GM12878 (cell line): ENCODE results near the gene NCR2. TPM values are rescaled to one million over a fixed set of nuclear protein-coding genes. Genes with fewer than 3 reads are reported as not detected.
A peak's percentile ranks its signal among the peaks of the same experiment; 100 is the strongest.

Experiments
- BHLHE40 ChIP-seq, 2 experiments: fragments of 450-650 bp in 1 of 2; IDR thresholded peaks; 2 replicates each; pipeline ENCODE4 v1.6.1; 2011 to 2017; ENCODE audit warnings: low read depth in 2 of 2, borderline replicate concordance in 1 of 2, improper control_type of control experiment in 1 of 2, low read length in 1 of 2, mild to moderate bottlenecking in 1 of 2
- CHD1 ChIP-seq: IDR thresholded peaks from 2 replicates; pipeline ENCODE4 v1.6.1; 2012; ENCODE audit warnings: low read depth, low read length, improper control_type of control experiment
- CREB1 ChIP-seq: IDR thresholded peaks from 2 replicates; pipeline ENCODE4 v1.6.1; 2012; ENCODE audit warnings: low read depth, mild to moderate bottlenecking, inconsistent platforms
- CTCF ChIP-seq, 3 experiments: IDR thresholded peaks in 2 of 3; conservative IDR thresholded peaks in 1 of 3; 2 replicates each; pipeline ENCODE4 v1.5.1; 2011; ENCODE audit warnings: low read depth in 3 of 3, low read length in 3 of 3, mild to moderate bottlenecking in 3 of 3, control low read depth in 2 of 3, moderate library complexity in 2 of 3, inconsistent platforms in 1 of 3, mixed read lengths in 1 of 3; ENCODE audit not compliant: control insufficient read depth in 2 of 3, insufficient read depth in 1 of 3; ENCODE audit errors: extremely low read depth in 1 of 3
- GATAD2B ChIP-seq: fragments of 450-650 bp; conservative IDR thresholded peaks from 2 replicates; pipeline ENCODE4 v1.6.1; 2017; ENCODE audit warnings: low read depth, mild to moderate bottlenecking, moderate library complexity
- IRF3 ChIP-seq: fragments of 450-650 bp; IDR thresholded peaks from 2 replicates; pipeline ENCODE4 v1.6.1; 2014; ENCODE audit warnings: mild to moderate bottlenecking
- MEF2A ChIP-seq: IDR thresholded peaks from 2 replicates; pipeline ENCODE4 v1.6.1; 2011; ENCODE audit warnings: low read depth, mild to moderate bottlenecking, low read length, moderate library complexity; ENCODE audit not compliant: insufficient read depth
- NFXL1 ChIP-seq: fragments of 450-650 bp; IDR thresholded peaks from 2 replicates; pipeline ENCODE4 v1.6.1; 2017; ENCODE audit warnings: antibody characterized with exemption, mild to moderate bottlenecking, borderline replicate concordance
- NRF1 ChIP-seq: conservative IDR thresholded peaks from 2 replicates; pipeline ENCODE4 v1.6.1; 2011; ENCODE audit warnings: mild to moderate bottlenecking, low read depth, low read length, improper control_type of control experiment
- RBBP5 ChIP-seq: fragments of 200-600 bp; sonication (generic); conservative IDR thresholded peaks from 2 replicates; pipeline ENCODE4 v1.6.1; 2016
- STAT3 ChIP-seq: IDR thresholded peaks from 2 replicates; pipeline ENCODE4 v1.6.1; 2011; ENCODE audit warnings: low read depth, low read length, improper control_type of control experiment
- TARDBP ChIP-seq: IDR thresholded peaks from 2 replicates; pipeline ENCODE4 v1.6.1; 2016; ENCODE audit warnings: borderline replicate concordance
- WRNIP1 ChIP-seq: IDR thresholded peaks from 2 replicates; pipeline ENCODE4 v1.6.1; 2011; ENCODE audit warnings: low read depth, low read length, improper control_type of control experiment, borderline replicate concordance
- ZNF274 ChIP-seq: IDR thresholded peaks from one replicate; pipeline ENCODE4 v1.8.0; 2011; ENCODE audit not compliant: insufficient read length, insufficient read depth
- polyA plus RNA-seq, 11 experiments: library from polyadenylated mRNA; depleted of rRNA in 4 of 11; unstranded in 6 of 11; stranded (reverse) in 5 of 11; fragments of >200 nt; fragmentation: Nextera tagmentation in 4 of 11; fragmentation: Illumina TruSeq in 1 of 11; extraction: Ambion mirVana in 4 of 11; extraction: Trizol in 1 of 11; gene quantifications; 1 replicate in 1 of 11; 2 replicates in 10 of 11; pipeline versions ENCODE4 v1.2.1 to v1.2.3, GENCODE V29; 2011 to 2016; ENCODE audit warnings: inconsistent platforms in 2 of 11, missing spikeins in 2 of 11, low read depth in 1 of 11
- total RNA-seq, 4 experiments: library from RNA; depleted of rRNA in 3 of 4; stranded (reverse); fragments of >200 nt in 3 of 4; fragmentation: Illumina TruSeq in 1 of 4; extraction: Trizol in 1 of 4; gene quantifications; 2 replicates each; pipeline versions ENCODE4 v1.2.1 to v1.2.3, GENCODE V29; 2013 to 2021
- TF ChIP-seq, protein P1 (sequence below): fragments of 450-650 bp; IDR thresholded peaks from 2 replicates; pipeline ENCODE4 v1.6.1; 2018; ENCODE audit warnings: borderline replicate concordance, mild to moderate bottlenecking; ENCODE audit not compliant: partially characterized antibody
- TF ChIP-seq, protein P2 (sequence below): IDR thresholded peaks from 2 replicates; pipeline ENCODE4 v1.6.1; 2011; ENCODE audit warnings: low read depth, low read length, improper control_type of control experiment, borderline replicate concordance
- TF ChIP-seq, protein P3 (sequence below): IDR thresholded peaks from 2 replicates; pipeline ENCODE4 v1.6.1; 2012; ENCODE audit warnings: low read depth, low read length, improper control_type of control experiment
- TF ChIP-seq, protein P4 (sequence below): fragments of 450-650 bp; IDR thresholded peaks from 2 replicates; pipeline ENCODE4 v1.6.1; 2017; ENCODE audit warnings: borderline replicate concordance

Gene NCR2
- total and polyA plus RNA-seq, 10 of the 15 experiments (the other 5 are each of a cell fraction or from before 2014, with no cell fraction given) = 0.21 to 0.53 TPM; not detected in 8

DNA sequence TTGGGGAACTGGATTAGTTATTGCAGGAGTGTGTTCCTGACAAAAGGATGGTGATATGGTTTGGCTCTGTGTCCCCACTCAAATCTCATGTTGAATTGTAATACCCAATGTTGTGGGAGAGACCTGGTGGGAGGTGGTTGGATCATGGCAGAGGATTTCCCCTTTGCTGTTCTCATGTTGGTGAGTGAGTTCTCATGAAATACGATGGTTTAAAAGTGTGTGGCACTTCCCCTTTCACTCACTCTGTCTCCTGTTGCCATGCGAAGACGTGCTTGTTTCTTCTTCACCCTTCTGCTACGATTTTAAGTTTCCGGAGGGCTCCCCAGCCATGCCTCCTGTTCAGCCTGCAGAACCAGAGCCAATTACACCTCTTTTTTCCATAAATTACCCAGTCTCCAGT, 32.8 kb upstream of the NCR2 start (continued):
- no peak for TF ChIP-seq NFXL1
- TF ChIP-seq RBBP5 = no peak
- TF ChIP-seq, protein P1, sequence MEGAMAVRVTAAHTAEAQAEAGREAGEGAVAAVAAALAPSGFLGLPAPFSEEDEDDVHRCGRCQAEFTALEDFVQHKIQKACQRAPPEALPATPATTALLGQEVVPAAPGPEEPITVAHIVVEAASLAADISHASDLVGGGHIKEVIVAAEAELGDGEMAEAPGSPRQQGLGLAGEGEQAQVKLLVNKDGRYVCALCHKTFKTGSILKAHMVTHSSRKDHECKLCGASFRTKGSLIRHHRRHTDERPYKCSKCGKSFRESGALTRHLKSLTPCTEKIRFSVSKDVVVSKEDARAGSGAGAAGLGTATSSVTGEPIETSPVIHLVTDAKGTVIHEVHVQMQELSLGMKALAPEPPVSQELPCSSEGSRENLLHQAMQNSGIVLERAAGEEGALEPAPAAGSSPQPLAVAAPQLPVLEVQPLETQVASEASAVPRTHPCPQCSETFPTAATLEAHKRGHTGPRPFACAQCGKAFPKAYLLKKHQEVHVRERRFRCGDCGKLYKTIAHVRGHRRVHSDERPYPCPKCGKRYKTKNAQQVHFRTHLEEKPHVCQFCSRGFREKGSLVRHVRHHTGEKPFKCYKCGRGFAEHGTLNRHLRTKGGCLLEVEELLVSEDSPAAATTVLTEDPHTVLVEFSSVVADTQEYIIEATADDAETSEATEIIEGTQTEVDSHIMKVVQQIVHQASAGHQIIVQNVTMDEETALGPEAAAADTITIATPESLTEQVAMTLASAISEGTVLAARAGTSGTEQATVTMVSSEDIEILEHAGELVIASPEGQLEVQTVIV = no peak
- TF ChIP-seq, protein P2, sequence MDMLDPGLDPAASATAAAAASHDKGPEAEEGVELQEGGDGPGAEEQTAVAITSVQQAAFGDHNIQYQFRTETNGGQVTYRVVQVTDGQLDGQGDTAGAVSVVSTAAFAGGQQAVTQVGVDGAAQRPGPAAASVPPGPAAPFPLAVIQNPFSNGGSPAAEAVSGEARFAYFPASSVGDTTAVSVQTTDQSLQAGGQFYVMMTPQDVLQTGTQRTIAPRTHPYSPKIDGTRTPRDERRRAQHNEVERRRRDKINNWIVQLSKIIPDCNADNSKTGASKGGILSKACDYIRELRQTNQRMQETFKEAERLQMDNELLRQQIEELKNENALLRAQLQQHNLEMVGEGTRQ = no peak
- TF ChIP-seq STAT3 = no peak
- no peak for TF ChIP-seq CTCF (IDR thresholded peaks at IDR 0.05 in 2 of 3, conservative IDR thresholded peaks at IDR 0.05 in 1 of 3; ENCODE audit: control insufficient read depth in 2 of 3, extremely low read depth in 1 of 3, insufficient read depth in 1 of 3, low read depth in 3 of 3, low read length in 3 of 3)
- no peak for TF ChIP-seq CHD1
- no peak for TF ChIP-seq IRF3
- TF ChIP-seq TARDBP = no peak
- TF ChIP-seq NRF1 = no peak
- no peak for TF ChIP-seq ZNF274
- TF ChIP-seq, protein P3, sequence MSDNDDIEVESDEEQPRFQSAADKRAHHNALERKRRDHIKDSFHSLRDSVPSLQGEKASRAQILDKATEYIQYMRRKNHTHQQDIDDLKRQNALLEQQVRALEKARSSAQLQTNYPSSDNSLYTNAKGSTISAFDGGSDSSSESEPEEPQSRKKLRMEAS = no peak
- TF ChIP-seq MEF2A = no peak
- 0 out of 2 replicates have a peak, but pooled peaks have one; percentile 34 for TF ChIP-seq GATAD2B
- TF ChIP-seq, protein P4, sequence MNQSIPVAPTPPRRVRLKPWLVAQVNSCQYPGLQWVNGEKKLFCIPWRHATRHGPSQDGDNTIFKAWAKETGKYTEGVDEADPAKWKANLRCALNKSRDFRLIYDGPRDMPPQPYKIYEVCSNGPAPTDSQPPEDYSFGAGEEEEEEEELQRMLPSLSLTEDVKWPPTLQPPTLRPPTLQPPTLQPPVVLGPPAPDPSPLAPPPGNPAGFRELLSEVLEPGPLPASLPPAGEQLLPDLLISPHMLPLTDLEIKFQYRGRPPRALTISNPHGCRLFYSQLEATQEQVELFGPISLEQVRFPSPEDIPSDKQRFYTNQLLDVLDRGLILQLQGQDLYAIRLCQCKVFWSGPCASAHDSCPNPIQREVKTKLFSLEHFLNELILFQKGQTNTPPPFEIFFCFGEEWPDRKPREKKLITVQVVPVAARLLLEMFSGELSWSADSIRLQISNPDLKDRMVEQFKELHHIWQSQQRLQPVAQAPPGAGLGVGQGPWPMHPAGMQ = no peak
- TF ChIP-seq CREB1 = no peak
- TF ChIP-seq BHLHE40 (IDR thresholded peaks at IDR 0.05; ENCODE audit: borderline replicate concordance in 1 of 2, low read depth in 2 of 2, low read length in 1 of 2) = no peak
- no peak for TF ChIP-seq WRNIP1
